ENCODE results near the gene RIN1. TPM values are rescaled to one million over a fixed set of nuclear protein-coding genes. Genes with fewer than 3 reads are reported as not detected.
A peak's percentile ranks its signal among the peaks of the same experiment; 100 is the strongest.

The RIN1 gene
- total RNA-seq, 3 donors from 2014 or later (not counting 1 experiment from before 2014, with no cell fraction given): 1.3 to 7.9 (median 2.5) TPM

DNA sequence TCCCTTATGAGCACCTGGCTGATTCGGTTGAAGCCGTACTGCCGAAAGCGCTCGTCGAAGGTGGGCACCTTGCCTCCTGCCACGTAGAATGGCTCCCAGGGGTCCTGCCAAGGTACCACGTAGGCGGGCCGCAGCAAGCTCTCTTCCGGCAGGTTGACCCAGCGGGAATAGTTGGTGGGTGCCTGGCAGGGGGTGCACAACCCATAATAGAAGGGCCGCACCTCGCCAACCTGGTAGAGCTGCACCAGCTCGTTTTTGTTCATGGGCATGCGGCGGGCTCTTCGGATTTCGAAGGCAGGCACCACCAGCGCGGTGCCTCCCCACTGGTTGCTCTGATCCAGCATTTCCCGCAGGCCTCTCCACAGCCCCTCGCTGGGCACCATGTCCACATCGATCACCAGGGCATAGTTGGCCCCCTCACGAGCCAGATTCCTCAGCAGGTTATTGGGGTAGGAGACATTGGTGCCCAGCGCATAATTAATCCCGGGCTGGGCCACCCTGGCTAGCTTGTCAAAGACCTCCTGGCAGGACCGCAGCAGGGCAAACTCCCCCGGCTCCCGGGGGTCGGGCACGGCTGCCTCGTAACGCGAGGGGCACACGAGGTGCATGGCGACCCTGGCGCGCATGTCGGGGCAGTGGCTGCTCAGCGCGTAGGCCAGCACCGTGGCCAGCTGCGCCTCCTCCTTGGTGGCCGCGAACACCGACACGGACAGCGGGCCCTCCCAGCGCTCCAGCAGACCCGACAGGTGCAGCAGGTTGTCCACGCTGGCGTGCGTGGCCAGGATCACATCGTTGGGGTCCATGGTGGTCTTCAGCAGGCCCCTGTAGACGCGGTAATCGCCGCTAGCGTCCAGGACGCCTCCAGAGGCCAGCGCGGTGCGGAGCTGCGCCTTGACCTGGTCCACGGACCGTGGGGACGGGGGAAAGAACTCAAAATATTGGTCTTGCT lies 10.5 kb upstream of the RIN1 start:
- WGBS (ENCODE audit: insufficient coverage): 35% methylated on average over 68 of the region's 68 CpGs
- H3K27ac Mint-ChIP-seq: peak overlapping the region in 1 of 2 donors; percentile 96

GRCh38 chr11:66345316-66345649 lies 9.0 kb upstream of the RIN1 start:
- H3K27ac Mint-ChIP-seq: peak overlapping the region; percentile 96

More for the DNA sequence above, 10.5 kb upstream of the RIN1 start:
- Histone ChIP-seq H3K4me1 (ENCODE audit: control insufficient read depth, insufficient read depth, low read length) (peaks cover 46% of the 10 kb centered on the region), H3K4me3 (ENCODE audit: low read length) (peak overlapping the region; percentile 82), H3K27me3 (ENCODE audit: control insufficient read depth, insufficient read depth, low read length) (no peaks in the 10 kb centered on the region), H3K36me3 (ENCODE audit: control insufficient read depth, insufficient read depth, low read length) (peaks cover 4% of the 10 kb centered on the region), H3K9me3 (ENCODE audit: control insufficient read depth, insufficient read depth, low read length) (no peaks in the 10 kb centered on the region), H3K27ac (ENCODE audit: low read length) (peak overlapping the region; percentile 57)
- intact Hi-C loops (cut with micrococcal nuclease): loop anchor here (10.0 kb wide), 1 partner anchor 1262 kb away; the partner anchor contains the start of genes CDCA5 and ZFPL1
- no peaks in the 10 kb centered on the region for H3K9me3 Mint-ChIP-seq
- H3K4me3 Mint-ChIP-seq: peak overlapping the region; percentile 66
- TF ChIP-seq, protein P1, sequence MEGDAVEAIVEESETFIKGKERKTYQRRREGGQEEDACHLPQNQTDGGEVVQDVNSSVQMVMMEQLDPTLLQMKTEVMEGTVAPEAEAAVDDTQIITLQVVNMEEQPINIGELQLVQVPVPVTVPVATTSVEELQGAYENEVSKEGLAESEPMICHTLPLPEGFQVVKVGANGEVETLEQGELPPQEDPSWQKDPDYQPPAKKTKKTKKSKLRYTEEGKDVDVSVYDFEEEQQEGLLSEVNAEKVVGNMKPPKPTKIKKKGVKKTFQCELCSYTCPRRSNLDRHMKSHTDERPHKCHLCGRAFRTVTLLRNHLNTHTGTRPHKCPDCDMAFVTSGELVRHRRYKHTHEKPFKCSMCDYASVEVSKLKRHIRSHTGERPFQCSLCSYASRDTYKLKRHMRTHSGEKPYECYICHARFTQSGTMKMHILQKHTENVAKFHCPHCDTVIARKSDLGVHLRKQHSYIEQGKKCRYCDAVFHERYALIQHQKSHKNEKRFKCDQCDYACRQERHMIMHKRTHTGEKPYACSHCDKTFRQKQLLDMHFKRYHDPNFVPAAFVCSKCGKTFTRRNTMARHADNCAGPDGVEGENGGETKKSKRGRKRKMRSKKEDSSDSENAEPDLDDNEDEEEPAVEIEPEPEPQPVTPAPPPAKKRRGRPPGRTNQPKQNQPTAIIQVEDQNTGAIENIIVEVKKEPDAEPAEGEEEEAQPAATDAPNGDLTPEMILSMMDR (IDR thresholded peaks at IDR 0.05): no peak
- DNase-seq (peak in 1 of 2 donors; percentile 25), ATAC-seq (no peak)
- peaks cover 36 to 41% of the 10 kb centered on the region in 2 donors for H3K4me1 Mint-ChIP-seq
- peaks cover 0 to 3% of the 10 kb centered on the region in 2 donors for H3K27me3 Mint-ChIP-seq (ENCODE audit: low read depth in 2 of 2)
- no peaks in the 10 kb centered on the region for H3K36me3 Mint-ChIP-seq

DNA sequence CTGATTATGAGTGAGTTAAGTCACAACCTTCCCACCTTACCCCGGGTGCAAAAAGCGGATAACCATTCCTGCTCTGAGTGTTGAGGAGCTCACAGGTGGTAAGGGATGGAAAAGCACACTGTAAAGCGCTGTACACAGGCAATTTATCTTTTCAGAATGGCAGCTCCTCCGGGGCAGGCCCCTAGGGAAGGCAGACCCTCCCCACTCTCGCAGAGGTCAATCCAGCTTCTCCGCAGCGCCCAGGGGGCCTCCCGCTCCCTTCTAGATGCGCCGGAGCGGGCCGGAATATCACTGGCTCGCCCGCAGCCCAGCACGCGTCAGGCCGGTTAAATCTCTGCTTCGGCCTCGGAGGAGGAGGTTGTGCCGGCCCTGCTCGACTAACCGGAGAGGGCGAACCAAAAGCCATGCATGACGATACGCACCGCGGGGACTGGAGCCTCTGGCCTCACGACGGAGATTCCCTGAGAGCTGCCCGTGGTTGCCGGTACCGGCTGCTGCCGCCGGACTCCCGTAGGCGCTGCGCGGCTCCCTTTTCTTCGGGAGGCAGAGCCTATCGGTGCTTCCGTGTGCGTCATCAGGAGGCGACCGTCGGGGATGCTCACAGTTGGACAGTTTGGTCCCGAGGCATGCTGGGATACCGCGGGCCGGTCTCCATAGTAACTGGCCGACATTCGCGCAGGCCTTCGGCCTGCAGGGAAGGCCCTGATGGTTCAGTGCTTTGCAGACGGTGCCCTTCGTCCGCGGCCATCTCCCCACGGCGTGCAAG lies 8.5 kb upstream of the RIN1 start, which contains the start of gene BRMS1:
Gene BRMS1 (minus strand): TSS at position 555 of the 766 bp plus-strand sequence. CDS start 2,870 bp downstream, outside the sequence.
- peak within 1 kb of the TSS; percentile 98 for H3K4me3 Mint-ChIP-seq
- Histone ChIP-seq H3K4me3 (ENCODE audit: low read length) (peak within 1 kb of the TSS; percentile 91), H3K27ac (ENCODE audit: low read length) (peak within 1 kb of the TSS; percentile 86), H3K4me1 (ENCODE audit: control insufficient read depth, insufficient read depth, low read length) (peaks cover 46% of the 10 kb centered on the region), H3K27me3 (ENCODE audit: control insufficient read depth, insufficient read depth, low read length) (no peaks in the 10 kb centered on the region), H3K36me3 (ENCODE audit: control insufficient read depth, insufficient read depth, low read length) (peaks cover 24% of the 10 kb centered on the region), H3K9me3 (ENCODE audit: control insufficient read depth, insufficient read depth, low read length) (no peaks in the 10 kb centered on the region)
- H3K9me3 Mint-ChIP-seq: no peaks in the 10 kb centered on the region
- under 1% methylated on average over 58 of the region's 59 CpGs for WGBS (ENCODE audit: insufficient coverage)
- peaks cover 36 to 45% of the 10 kb centered on the region in 2 donors for H3K4me1 Mint-ChIP-seq
- intact Hi-C loops (cut with micrococcal nuclease): loop anchor here (1.0 to 10.0 kb wide), 3 partner anchors 32 to 1260 kb away; partner anchors contain the start of genes CDCA5, RCE1 and ZFPL1
- ATAC-seq (peak; percentile 88 to 95 (median 91)), DNase-seq (peak; percentile 95 to 98)
- TF ChIP-seq, protein P1 (IDR thresholded peaks at IDR 0.05): no peak
- no peaks in the 10 kb centered on the region for H3K36me3 Mint-ChIP-seq
- peaks cover 0 to 7% of the 10 kb centered on the region in 2 donors for H3K27me3 Mint-ChIP-seq (ENCODE audit: low read depth in 2 of 2)
- peak within 1 kb of the TSS; percentile 96 for H3K27ac Mint-ChIP-seq

More at GRCh38 chr11:66345316-66345649, 9.0 kb upstream of the RIN1 start:
- Histone ChIP-seq H3K4me3 (ENCODE audit: low read length) (peak overlapping the region; percentile 91), H3K27ac (ENCODE audit: low read length) (peak overlapping the region; percentile 86), H3K9me3 (ENCODE audit: control insufficient read depth, insufficient read depth, low read length) (no peaks in the 10 kb centered on the region), H3K36me3 (ENCODE audit: control insufficient read depth, insufficient read depth, low read length) (peaks cover 19% of the 10 kb centered on the region), H3K4me1 (ENCODE audit: control insufficient read depth, insufficient read depth, low read length) (peaks cover 46% of the 10 kb centered on the region), H3K27me3 (ENCODE audit: control insufficient read depth, insufficient read depth, low read length) (no peaks in the 10 kb centered on the region)
- peaks cover 36 to 45% of the 10 kb centered on the region in 2 donors for H3K4me1 Mint-ChIP-seq
- 14% methylated on average over 7 of the region's 7 CpGs for WGBS (ENCODE audit: insufficient coverage)
- H3K36me3 Mint-ChIP-seq: no peaks in the 10 kb centered on the region
- peak overlapping the region; percentile 98 for H3K4me3 Mint-ChIP-seq
- TF ChIP-seq, protein P1 (IDR thresholded peaks at IDR 0.05): no peak
- ATAC-seq: peak; percentile 16 to 22 (median 20)
- intact Hi-C loops (cut with micrococcal nuclease): loop anchor here (1.0 to 10.0 kb wide), 3 partner anchors 33 to 1260 kb away; partner anchors contain the start of genes CDCA5, RCE1 and ZFPL1
- no peak for DNase-seq
- H3K27me3 Mint-ChIP-seq (ENCODE audit: low read depth in 2 of 2): peaks cover 0 to 7% of the 10 kb centered on the region in 2 donors
- H3K9me3 Mint-ChIP-seq: no peaks in the 10 kb centered on the region
